SJSA1 (cell line): Measurements from ENCODE around the gene TP63. TPM values are rescaled to one million over a fixed set of nuclear protein-coding genes. Genes with fewer than 3 reads are reported as not detected.

Experiments
- DNase-seq, 2 experiments: peaks; one replicate each; pipeline ENCODE4 v3.0.0-alpha.2; 2015 to 2020; ENCODE audit warnings: low spot score in 2 of 2, low read depth in 1 of 2
- H3K27ac ChIP-seq: fragments of 250-450 bp; sonication (Bioruptor Pico); 2 replicates; pipeline ENCODE4 v1.5.1; 2020; ENCODE audit warnings: mild to moderate bottlenecking, moderate library complexity
- H3K27me3 ChIP-seq: fragments of 250-450 bp; sonication (Bioruptor Pico); replicated peaks from 2 replicates; pipeline ENCODE4 v1.5.1; 2020; ENCODE audit warnings: mild to moderate bottlenecking, moderate library complexity
- H3K36me3 ChIP-seq: fragments of 250-450 bp; sonication (Bioruptor Pico); 2 replicates; pipeline ENCODE4 v1.5.1; 2020; ENCODE audit warnings: mild to moderate bottlenecking
- H3K4me1 ChIP-seq: fragments of 250-450 bp; sonication (Bioruptor Pico); replicated peaks from 2 replicates; pipeline ENCODE4 v1.6.1; 2021; ENCODE audit warnings: mild to moderate bottlenecking
- H3K4me3 ChIP-seq: fragments of 250-450 bp; sonication (Bioruptor Pico); 2 replicates; pipeline ENCODE4 v1.5.1; 2020; ENCODE audit warnings: mild to moderate bottlenecking
- H3K9me3 ChIP-seq: fragments of 250-450 bp; sonication (Bioruptor Pico); replicated peaks from 2 replicates; pipeline ENCODE4 v1.5.1; 2020; ENCODE audit warnings: mild to moderate bottlenecking
- total RNA-seq: library from RNA; depleted of rRNA; stranded (reverse); fragments of >200 nt; shearing (Covaris generic); gene quantifications from 2 replicates; pipeline ENCODE4 v1.2.3, GENCODE V29; 2014

TP63 gene
- total RNA-seq, 1 experiment from 2014 or later, result not detected

DNA sequence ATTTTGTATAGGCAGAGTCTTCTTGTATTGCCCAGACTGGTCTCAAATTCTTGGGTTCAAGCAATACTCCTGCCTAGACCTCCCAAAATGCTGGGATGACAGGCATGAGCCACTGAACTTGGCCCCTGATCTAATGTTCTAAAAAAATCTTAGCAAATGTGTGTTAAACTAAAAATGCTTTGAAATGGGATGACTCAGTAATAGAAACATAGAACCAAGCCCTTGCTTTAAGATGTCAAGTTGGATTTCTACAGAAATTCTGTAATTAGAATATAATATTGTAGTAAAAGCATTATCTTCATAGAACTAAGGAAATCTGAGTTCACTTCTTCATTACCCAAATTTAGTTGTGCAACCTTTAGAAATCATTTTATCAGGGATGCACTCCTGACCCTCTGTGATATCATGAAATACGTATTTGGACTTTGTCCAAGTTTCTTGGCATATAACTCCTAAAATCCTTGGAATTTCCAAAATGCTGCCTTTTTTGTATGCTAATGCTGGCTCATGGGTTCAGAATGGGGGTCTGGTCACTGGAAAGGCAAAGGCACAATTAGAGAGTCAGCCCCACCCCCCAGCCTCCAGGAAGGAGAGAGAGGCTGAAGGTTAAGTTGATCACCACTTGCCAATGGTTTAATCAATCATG lies 217.3 kb downstream of the TP63 start:
- Histone ChIP-seq H3K4me3 (no peak overlapping the region), H3K9me3 (no peaks in the 10 kb centered on the region), H3K27ac (no peak overlapping the region), H3K36me3 (no peaks in the 10 kb centered on the region), H3K27me3 (no peaks in the 10 kb centered on the region), H3K4me1 (0 out of 2 replicates have a peak, but pooled peaks cover 3% of the 10 kb centered on the region)
- no peak for DNase-seq

DNA sequence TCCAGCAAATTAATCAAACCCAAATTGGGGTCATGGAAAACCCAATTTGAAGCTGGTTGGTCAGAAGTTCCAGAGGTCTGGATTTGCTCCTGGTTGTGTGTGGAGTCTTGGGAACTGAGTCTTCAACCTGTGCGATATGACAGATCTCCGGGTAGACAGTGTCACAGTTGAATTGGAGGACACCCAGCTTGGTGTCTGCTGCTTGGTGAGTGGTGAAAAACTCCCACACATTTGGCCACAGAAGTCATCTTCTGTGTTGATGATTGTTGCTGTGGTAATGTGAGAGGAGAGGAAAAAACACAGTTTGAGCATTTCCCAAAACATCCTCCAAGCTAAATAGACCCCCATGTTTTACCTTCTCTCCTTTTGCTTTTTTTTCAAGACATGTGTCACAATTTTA lies 218.1 kb downstream of the TP63 start:
- 0 out of 2 replicates have a peak, but pooled peaks cover 3% of the 10 kb centered on the region for H3K4me1 ChIP-seq
- DNase-seq, result no peak
- H3K9me3 ChIP-seq, result no peaks in the 10 kb centered on the region
- no peaks in the 10 kb centered on the region for H3K36me3 ChIP-seq
- no peaks in the 10 kb centered on the region for H3K27me3 ChIP-seq
- no peak overlapping the region for H3K4me3 ChIP-seq
- no peak overlapping the region for H3K27ac ChIP-seq

DNA sequence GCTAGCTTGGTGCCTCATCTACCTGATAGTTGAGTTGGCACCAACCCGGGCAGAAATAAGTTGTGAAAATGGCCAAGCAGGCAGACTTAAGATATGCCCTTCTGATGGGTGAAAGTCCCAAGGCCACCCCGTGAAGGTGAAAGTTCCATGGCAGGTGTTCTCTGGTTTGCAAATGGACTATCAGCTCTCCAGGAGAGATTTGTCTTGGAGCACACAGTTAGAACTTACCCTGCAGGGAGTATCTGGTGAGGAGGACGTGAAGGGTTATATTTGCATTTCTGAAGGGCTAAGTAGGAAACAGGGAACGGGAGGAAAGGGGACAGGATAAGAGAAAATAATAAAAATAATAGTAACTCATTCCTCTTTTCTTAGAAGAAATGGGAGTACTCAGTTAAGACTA lies 220.5 kb downstream of the TP63 start:
- Histone ChIP-seq H3K27me3 (no peaks in the 10 kb centered on the region), H3K27ac (no peak overlapping the region), H3K4me3 (no peak overlapping the region), H3K36me3 (no peaks in the 10 kb centered on the region), H3K4me1 (0 out of 2 replicates have a peak, but pooled peaks cover 3% of the 10 kb centered on the region), H3K9me3 (no peaks in the 10 kb centered on the region)
- no peak for DNase-seq

DNA sequence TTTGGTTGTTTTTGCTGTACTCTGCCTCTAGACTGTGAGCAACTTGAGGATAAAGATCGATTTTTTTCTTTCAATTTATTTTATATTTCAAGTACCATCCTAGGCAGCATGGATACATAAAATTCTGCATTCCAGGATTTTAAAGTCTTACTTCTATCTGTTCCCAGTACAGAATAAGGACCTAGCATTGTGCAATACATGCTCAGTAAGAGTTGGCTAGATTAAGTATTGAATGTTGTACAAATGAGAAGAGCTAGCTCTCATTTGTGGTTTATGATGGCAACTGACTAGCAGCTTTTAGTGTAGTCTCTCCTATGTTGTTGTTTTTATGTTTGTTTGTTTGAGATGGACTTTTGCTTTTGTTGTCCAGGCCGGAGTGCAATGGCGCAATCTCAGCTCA lies 222.7 kb downstream of the TP63 start:
- H3K36me3 ChIP-seq, result no peaks in the 10 kb centered on the region
- H3K4me1 ChIP-seq, result no peaks in the 10 kb centered on the region
- H3K27ac ChIP-seq, result no peak overlapping the region
- H3K9me3 ChIP-seq, result no peaks in the 10 kb centered on the region
- H3K4me3 ChIP-seq, result no peak overlapping the region
- H3K27me3 ChIP-seq, result no peaks in the 10 kb centered on the region
- DNase-seq, result no peak

DNA sequence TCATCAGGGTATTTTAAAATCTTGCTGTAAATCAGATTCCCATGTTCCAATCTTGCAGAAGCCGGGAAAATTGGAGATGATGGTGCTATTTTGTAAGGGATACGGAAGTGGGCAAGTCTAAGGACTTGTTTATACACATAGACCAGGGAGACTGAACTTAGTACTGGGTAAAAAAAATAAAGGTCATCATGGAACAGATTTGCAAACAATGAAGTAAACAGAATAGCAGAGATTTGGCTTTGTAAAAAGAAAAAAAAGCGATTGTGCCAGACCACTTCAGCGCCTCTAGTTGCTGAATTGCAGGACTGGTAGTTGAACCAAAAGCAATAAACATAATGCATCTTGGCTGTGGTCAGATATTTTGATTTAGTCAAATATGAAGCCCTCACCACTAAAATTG lies 229.1 kb downstream of the TP63 start:
- no peaks in the 10 kb centered on the region for H3K36me3 ChIP-seq
- no peaks in the 10 kb centered on the region for H3K4me1 ChIP-seq
- no peak overlapping the region for H3K4me3 ChIP-seq
- no peak overlapping the region for H3K27ac ChIP-seq
- no peaks in the 10 kb centered on the region for H3K9me3 ChIP-seq
- DNase-seq, result no peak
- no peaks in the 10 kb centered on the region for H3K27me3 ChIP-seq

DNA sequence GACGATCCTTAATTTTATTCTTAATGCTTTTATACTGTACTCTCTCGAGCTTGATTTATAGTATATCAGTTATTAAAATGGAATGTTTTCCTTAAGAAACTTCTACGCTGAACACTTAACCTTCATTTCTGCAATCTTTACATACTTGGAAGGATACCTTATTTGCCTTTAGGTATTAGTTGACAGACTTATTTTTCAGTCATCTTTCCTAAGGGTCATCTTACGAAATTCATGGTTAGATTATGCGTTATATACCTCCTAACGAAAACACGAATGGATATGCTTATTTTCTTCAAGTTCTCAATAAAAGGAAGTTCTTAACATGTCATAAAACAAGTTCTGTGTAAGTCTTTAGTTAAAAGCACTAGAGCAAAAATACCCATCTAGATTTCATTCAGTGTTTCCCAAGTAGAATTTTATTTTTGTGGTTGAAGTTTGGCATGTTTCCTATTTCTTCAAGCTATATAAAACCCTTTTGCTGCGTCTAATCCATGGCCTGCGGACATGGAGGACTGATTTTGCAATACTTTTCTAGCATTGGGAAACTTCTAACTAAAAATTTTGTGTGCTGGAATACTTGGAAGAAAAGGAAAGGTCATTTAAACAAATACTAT lies 231.3 kb downstream of the TP63 start:
- Histone ChIP-seq H3K4me3 (no peak overlapping the region), H3K4me1 (no peaks in the 10 kb centered on the region), H3K27ac (no peak overlapping the region), H3K9me3 (no peaks in the 10 kb centered on the region), H3K36me3 (no peaks in the 10 kb centered on the region), H3K27me3 (no peaks in the 10 kb centered on the region)
- DNase-seq, result no peak

DNA sequence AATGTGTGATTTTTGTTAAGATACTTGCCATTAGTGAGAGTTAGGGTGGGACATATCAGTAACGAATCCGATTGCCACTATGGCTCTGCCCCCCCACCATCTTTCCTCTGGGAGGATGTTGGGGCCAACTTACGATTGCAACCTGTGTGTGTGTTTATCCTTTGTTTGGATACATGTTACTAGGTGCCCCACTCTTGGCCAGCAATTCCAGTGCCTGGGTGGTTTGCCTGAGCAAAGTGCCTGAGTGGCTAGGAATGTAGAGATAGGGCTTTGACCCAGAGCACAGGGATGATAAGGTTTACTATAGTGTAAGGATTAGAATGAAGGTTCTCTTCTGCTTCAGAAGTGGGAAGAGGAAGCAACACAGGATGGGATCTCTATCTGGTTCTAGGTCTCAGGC lies 231.8 kb downstream of the TP63 start:
- H3K36me3 ChIP-seq, result no peaks in the 10 kb centered on the region
- no peak overlapping the region for H3K4me3 ChIP-seq
- H3K4me1 ChIP-seq, result no peaks in the 10 kb centered on the region
- DNase-seq, result no peak
- no peak overlapping the region for H3K27ac ChIP-seq
- H3K9me3 ChIP-seq, result no peaks in the 10 kb centered on the region
- H3K27me3 ChIP-seq, result no peaks in the 10 kb centered on the region

DNA sequence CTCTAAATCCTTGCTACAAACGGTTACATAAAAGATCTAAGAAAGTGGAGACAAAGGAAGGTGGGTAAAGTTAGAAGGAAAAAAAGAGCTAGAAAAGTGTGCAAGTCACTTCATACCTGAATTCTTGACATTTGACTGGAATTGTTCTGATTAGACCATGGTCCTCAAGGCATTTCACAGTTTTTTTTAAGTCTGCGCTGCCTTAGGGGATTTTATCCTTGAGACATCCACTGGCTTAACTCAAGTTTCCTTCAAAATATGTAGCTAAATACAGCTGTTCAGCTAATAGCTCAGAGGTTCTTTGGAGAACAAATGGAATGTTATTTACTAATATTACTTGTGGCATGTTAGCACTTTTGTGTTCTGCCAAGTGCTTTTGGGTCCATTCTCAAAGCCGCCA lies 236.9 kb downstream of the TP63 start:
- Histone ChIP-seq H3K27ac (no peak overlapping the region), H3K9me3 (0 out of 2 replicates have a peak, but pooled peaks cover 3% of the 10 kb centered on the region), H3K36me3 (no peaks in the 10 kb centered on the region), H3K4me1 (no peaks in the 10 kb centered on the region), H3K4me3 (no peak overlapping the region), H3K27me3 (no peaks in the 10 kb centered on the region)
- DNase-seq, result no peak

DNA sequence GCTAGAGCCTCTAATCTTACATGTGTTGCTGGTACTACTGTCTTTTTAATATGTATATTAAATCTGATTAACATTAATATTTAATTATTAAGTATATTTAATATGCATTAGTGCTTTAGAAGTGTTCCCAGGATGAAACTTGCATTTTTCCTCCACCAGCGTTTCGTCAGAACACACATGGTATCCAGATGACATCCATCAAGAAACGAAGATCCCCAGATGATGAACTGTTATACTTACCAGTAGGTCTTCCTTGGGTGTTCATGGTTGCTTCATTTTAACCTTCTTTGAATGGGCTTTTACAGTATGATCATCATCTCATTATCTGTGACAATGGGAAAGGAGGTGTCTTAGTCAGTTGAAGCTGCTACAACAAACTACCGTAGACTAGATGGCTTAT lies 238.0 kb downstream of the TP63 start:
- Histone ChIP-seq H3K4me3 (no peak overlapping the region), H3K9me3 (0 out of 2 replicates have a peak, but pooled peaks cover 3% of the 10 kb centered on the region), H3K4me1 (no peaks in the 10 kb centered on the region), H3K27ac (no peak overlapping the region), H3K36me3 (no peaks in the 10 kb centered on the region), H3K27me3 (no peaks in the 10 kb centered on the region)
- no peak for DNase-seq

DNA sequence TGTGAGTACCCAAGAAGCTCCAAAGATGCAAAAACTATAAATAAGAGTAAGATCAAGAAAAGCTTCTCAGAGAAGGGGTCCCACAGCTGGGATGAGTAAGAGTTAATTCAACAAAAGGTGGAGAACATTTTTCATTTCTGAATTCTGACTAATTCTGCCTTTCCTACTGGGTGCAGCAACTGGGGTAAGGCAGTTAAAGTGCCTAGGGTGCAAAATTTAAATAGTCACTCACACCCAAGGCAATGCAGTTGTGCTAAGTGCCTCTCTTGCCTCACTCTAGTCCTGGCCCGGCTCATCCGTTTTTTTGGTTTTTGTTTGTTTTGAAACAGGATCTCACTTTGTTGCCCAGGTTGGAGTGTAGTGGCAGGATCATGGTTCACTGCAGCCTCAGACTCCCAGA lies 240.2 kb downstream of the TP63 start:
- H3K36me3 ChIP-seq, result no peaks in the 10 kb centered on the region
- H3K27me3 ChIP-seq, result no peaks in the 10 kb centered on the region
- H3K27ac ChIP-seq, result no peak overlapping the region
- no peak overlapping the region for H3K4me3 ChIP-seq
- 0 out of 2 replicates have a peak, but pooled peaks cover 3% of the 10 kb centered on the region for H3K9me3 ChIP-seq
- H3K4me1 ChIP-seq, result no peaks in the 10 kb centered on the region
- no peak for DNase-seq

DNA sequence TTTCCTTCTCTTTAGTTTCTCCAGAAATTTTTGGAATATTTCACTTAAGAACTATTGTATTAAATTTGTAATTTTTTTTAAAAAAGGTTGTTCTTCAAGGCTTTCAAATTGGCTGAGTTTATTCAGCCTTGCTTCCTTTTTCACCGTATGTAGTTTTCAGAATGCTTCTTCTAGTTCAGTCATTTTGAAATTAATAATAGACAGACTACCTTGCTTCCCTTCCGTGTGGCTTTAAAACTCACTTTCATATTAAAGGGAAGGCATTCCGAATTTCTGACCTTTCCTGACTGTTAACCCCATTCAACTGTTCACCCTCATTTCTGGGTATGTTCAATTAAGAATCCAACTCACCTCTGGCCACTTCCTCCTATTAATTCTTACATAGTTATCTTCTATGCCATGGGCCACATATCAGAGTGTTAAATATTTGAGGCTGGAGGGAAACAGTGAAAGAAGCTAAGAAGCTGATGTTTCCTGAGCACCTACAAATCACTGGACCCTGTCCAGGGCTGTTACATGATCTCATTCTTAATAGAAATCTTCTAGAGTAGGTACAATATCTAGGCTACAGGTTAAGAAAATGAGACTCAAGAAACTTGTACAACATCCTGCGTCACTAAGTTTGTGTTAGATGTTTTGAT lies 252.0 kb downstream of the TP63 start:
- Histone ChIP-seq H3K36me3 (no peaks in the 10 kb centered on the region), H3K27me3 (no peaks in the 10 kb centered on the region), H3K4me3 (no peak overlapping the region), H3K9me3 (no peaks in the 10 kb centered on the region), H3K27ac (no peak overlapping the region), H3K4me1 (no peaks in the 10 kb centered on the region)
- DNase-seq, result no peak

DNA sequence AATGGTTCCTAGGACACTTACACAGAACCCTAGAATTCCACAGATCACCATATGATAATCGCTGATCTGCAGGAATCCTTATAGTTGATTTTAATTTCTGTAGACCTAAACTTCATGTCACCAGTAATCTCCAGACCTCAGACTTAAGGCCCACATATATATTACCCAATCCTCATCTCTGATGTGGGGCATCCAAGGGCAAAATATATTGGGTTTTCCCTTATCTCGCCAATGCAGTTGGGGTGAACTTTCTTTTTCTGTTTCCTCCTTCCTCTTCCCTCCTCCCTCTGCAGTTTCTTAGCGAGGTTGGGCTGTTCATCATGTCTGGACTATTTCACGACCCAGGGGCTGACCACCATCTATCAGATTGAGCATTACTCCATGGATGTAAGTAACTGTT lies 259.3 kb downstream of the TP63 start:
- Histone ChIP-seq H3K36me3 (no peaks in the 10 kb centered on the region), H3K4me3 (no peak overlapping the region), H3K4me1 (no peaks in the 10 kb centered on the region), H3K27me3 (no peaks in the 10 kb centered on the region), H3K9me3 (no peaks in the 10 kb centered on the region), H3K27ac (no peak overlapping the region)
- no peak for DNase-seq

DNA sequence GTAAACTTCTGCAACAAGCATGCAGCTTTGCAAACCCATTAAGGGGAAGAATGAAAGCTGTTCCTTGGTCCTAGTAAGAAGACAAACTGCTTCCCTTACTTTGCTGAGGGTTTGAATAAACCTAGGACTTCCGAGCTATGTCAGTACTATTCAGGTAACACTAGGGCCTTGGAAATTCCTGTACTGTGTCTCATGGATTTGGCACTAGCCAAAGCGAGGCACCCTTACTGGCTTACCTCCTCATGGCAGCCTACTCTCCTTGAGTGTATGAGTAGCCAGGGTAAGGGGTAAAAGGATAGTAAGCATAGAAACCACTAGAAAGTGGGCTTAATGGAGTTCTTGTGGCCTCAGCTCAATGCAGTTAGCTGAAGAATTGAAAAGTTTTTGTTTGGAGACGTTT lies 265.3 kb downstream of the TP63 start:
- no peaks in the 10 kb centered on the region for H3K4me1 ChIP-seq
- H3K36me3 ChIP-seq, result no peaks in the 10 kb centered on the region
- DNase-seq, result no peak
- no peak overlapping the region for H3K27ac ChIP-seq
- no peak overlapping the region for H3K4me3 ChIP-seq
- no peaks in the 10 kb centered on the region for H3K27me3 ChIP-seq
- H3K9me3 ChIP-seq, result no peaks in the 10 kb centered on the region

DNA sequence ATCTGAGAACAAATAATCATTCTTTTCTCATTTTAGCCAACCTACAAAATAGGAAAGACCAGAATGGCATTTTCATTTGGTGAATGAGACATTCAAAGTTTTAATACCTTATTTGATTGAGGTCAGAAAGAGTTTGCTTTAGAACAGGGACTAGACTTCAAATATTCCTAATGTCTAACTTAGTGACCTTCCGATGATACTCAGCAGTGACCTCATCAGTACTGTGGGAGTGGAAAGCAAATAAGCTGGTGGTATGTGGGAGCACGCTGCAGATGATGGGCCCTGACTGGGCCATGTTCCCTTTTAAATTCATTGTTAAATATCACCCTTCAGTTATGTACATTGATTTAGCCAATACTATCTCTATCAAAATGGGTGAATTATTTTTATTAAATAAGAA lies 266.2 kb downstream of the TP63 start:
- Histone ChIP-seq H3K9me3 (no peaks in the 10 kb centered on the region), H3K4me3 (no peak overlapping the region), H3K4me1 (no peaks in the 10 kb centered on the region), H3K36me3 (no peaks in the 10 kb centered on the region), H3K27me3 (no peaks in the 10 kb centered on the region), H3K27ac (no peak overlapping the region)
- DNase-seq, result no peak
